Activated T-cell treated with anti-CD3 and anti-CD28 coated beads, Interleukin-2, amount 50 U/mL, for 48 hours (primary cell): ENCODE results near the gene IGF1.
"Not testable (repeated sequence)": the region's sequence is repeated elsewhere in the genome, so short reads cannot be mapped to it uniquely, and the experiment has no call there.

Experiments used
- DNase-seq, 2 experiments: peaks; one replicate each; pipeline ENCODE4 v3.0.0-alpha.2; 2020

IGF1 gene

DNA sequence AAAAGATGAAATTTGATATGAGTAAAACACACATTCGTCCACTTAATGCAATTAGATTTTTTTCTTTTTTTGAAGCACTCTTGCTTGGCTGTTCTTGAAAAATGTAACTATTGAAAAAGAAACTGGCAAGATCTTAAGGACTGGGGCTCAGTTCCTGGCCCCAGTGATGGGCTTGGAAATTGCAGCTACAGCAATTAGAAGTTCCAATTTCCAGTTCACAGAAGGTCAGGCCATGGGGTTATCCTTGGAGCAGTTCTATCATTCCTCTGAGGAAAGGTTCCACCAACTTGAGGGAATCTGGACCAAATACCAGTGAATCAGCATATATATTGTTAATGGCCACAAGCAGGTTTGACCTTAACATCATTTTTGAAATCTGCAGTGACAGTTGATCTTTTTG is 18.9 kb downstream of the IGF1 start:
- no peak for DNase-seq

DNA sequence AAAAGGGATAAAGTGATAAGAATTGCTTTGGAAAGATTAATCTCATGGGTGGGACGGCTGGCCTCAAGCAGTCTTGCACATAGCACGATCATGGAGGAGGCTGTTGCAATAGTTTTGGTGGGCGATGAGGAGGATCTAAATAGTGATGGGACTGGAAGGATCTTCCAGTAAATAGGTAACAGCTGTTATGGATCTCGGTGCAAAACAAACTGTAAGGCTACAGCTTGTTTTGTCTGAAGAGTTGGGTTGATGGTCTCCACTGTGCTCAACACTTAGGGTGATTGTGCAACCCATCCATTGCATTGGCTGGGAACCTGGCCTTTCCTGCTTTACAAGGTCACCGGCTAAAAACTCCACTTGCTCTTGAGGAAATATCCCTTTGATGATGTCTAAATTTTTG is 21.0 kb downstream of the IGF1 start:
- DNase-seq = no peak

DNA sequence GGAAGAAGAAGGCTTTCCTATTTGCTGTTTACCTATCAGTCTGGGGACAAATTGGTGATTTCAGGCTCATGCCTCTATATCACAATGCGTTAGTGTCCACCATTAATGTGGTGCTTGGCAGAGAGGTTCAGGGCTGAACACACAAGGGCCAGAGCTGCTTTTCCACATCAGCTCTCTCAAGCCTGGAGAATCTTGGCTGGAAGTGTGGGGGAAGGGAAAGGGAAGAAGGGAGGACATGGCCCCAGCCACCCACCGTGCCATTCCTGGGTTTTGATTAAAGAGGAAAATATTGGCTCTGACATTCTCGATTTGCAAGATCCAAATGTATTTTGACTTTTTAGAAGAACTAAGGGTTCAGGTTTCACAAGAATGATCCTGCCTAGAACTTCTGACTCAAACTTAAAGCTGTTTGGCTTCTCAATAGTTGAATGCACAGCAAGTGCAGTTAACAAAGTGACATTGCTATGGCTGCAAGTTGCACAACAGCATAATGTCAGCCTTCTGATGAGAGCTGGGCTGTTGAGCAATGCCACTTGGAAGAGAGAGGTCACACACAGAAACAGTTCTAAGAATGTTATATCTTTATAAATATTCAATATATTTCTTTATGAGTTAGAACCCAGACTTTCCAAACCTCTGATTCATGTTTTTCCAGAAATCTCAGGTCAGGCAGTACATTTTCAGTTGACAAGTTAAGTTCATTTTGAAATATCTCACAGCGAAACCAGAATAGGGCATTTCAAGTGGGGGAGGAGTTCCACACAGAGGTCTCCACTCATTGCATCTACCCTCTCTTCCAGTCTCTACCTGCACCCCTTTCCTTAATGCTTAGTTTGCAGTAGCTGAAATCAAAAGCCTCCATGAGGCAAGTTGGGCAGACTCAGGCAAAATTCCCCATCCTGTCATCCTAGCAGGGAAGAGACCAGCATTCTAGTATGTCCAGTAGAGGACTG is 25.3 kb downstream of the IGF1 start:
- no peak for DNase-seq

DNA sequence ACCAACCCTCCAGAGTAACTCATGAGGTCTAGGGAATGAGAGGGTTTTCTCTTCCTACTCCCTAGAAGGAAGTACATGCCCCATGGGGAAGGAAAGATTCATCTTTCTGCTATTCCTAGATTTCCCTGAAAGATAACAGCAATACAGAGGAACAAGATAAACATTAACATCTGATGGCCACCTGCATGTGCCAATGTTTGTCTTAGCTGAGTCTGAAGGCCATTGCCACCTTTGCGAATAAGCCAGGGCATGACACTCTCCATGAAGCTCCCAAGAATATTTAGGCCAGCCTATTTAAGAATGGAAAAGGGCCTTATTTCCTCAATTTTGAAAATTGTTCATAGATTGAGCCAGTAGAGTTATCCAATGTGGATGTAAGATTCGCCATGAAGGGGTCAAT is 26.0 kb downstream of the IGF1 start:
- no peak for DNase-seq

DNA sequence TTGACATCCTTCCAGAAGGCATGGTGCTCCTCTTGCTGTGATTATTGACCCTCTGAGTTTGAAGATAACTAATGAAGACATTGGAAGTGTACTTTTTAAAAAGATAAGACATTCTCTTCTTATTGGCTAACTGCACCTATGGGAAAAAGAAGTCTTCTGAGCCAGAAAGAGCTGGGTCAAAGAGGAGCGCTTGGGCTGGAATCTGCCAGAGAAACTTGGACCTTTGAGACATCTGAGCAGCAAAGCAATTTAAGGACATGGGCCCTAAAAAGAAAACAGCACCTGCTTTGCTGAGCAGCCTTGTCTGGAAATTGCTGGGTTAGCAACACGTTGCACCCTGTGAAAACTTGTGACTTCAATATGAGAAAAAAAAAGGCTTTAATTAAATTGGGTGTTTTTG is 27.8 kb downstream of the IGF1 start:
- no peak for DNase-seq

DNA sequence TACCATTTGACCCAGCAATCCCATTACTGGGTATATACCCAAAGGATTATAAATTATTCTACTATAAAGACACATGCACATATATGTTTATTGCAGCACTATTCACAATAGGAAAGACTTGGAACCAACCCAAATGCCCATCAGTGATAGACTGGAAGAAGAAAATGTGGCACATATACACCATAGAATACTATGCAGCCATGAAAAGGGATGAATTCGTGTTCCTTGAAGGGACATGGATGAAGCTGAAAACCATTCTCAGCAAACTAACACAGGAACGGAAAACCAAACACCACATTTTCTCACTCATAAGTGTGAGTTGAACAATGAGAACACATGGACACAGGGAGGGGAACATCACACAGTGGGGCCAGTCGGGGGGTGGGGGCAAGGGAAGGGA is 31.3 kb downstream of the IGF1 start:
- DNase-seq = not testable (repeated sequence)

DNA sequence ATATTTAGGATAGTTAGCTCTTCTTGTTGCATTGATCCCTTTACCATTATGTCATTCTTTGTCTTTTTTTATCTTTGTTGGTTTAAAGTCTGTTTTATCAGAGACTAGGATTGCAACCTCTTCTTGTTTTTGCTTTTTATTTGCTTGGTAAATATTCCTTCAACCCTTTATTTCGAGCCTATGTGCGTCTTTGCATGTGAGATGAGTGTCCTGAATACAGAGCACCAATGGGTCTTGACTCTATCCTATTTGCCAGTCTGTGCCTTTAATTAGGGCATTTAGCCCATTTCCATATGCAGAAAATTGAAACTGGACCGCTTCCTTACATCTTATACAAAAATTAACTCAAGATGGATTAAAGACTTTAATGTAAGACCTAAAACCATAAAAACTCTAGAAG is 32.9 kb downstream of the IGF1 start:
- DNase-seq = not testable (repeated sequence)

DNA sequence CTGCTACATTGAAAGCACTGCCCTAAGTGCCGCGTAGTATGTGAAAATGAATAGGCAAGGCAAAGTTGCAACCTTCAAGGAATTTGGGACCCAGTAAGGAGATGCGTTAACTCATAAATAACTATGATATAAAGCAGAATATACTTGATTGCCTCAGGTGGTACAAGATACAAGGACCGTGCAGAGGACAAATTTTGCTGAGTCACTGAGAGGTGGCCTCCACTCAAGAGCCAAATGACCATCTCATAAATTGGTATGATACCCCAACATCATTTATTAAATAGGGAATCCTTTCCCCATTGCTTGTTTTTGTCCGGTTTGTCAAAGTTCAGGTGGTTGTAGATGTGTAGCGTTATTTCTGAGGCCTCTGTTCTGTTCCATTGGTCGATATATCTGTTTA is 35.7 kb downstream of the IGF1 start:
- DNase-seq = no peak

DNA sequence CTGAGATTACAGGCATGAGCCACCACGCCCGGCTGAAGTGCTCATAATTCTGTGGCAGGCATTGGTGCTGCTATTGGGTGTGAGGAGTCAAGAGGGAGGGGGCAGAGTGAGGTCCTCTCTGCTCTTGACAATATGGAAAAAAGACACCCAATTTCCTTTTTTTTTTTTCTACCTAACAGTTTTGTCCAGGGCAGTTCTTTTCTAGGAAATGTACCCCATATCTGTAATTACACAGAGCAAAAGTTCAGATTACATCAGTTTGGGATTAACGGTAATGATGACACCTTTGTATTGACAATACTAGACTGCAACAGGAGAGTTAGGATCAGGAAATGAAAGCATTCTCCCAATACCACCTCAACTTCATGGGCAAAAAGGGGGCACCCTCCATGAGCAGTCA is 36.3 kb downstream of the IGF1 start:
- DNase-seq = no peak

DNA sequence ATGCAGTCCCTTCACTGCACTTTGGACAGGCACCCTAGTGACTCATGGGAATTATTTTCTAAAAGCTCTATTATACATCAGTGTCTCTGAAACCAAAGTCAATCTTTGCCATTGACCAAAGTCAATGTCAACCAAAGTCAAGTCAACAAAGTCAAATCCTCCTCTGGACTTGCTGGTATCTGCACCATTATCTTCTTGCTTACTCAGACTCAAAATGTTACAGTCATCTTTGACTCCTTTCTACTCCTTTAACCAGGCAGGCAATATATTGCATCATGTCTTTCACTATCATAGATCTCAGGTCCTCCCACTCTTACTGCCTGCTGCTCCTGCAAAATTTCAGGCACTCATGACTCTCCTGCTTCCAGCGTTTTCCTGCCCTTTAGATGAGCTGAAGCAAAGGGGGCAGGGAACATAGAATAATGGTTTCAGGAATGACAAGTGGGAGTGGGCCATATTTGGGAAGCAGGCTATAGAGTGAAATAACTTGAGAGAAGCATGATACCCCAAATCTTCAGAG is 39.2 kb downstream of the IGF1 start:
- DNase-seq = no peak

DNA sequence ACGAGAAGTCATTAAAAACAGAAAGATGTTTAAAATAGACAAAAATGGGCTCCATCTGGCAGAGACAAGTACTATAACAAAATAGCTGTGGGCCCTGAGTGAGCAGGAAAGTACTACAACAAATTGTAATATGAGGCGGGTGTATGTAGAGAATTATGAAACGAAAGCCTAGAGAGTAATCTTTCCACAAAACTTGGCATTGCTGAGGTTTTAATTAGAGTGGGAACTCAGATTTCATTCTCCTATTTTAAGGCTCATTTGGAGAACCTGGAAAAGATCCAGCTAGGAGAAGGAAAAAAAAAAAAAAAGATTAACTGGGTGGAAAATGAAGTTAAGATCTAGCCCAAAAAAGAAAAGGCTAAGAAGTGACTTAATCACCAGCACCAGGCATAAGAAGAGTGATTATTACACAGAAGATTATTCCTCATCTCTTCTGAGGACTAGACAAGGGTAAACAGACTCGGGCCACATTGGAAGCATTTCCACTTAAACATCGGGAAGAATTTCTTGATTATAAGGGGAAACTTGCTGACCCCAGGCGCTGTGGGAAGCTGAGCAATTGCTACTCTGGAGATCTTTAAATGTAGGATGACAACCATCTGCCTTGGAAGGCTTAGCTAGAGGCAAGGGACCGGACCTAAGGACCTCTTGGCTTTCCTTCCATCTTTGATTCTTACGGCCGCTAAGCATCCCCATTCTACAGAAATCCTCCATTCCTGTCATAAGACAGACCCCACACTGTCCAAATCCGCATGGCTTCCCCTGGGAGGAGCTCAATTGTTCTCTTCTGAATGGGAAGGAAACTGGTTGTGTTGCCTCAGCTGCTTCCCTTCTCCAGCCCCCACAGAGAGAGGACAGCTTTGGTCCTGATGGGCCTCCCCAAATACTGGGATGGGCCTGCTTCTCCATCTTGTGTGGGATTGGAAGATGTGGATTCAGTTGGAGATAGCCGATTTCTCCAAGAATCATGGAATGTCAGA is 40.6 kb downstream of the IGF1 start:
- no peak for DNase-seq

DNA sequence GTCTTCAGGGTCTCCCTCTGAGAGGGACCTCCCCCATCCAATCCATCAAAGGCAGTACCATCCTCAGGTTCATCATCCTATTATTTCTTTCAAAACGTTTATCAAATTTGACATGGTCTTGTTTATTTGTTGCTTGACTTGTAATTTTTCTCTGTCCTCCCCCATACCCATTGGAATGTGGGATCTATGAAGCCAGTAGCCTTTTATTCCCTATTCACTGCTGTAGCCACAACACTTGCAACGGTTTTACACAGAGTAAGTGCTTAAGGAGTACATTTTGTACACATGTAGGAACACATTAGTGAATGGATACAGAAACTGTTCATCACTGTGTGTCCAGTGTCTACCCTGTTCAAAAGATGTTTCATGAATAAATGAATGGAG is 41.5 kb downstream of the IGF1 start:
- no peak for DNase-seq

DNA sequence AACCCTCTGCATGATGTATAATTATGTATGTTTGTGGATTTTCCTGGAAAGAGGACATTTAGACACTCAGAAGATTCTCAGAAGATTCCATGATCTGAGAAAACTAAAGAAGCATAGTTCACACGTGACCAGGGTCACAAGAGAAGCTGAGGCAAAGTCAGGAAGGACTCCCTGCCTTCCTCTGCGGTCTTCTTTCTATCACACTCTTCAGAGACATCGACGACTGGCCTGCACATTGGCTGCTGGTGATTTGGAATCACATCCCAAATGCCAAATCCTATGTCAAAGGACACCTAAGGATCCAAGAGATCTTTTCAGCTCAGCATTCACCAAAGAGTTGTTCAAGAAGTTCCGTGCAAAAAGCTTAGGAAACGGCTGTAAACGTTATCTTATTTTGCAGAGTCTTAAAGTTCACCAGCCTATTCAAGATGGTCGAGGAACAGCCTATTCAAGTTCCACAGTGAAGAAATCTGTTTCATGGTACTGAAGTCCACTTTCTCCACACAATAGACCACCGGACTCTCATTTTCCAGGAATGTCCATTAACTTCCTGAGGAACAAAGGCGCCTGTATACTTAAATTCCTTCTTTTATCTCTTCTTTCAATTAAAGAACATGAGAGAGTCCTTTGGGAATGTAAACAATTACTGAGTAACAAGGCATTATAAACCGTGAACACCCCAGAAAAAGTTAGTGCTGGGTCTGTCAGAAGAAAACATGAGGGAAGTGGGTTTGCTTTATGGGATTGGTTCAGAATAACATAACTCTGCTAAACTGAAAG is 42.1 kb downstream of the IGF1 start:
- no peak for DNase-seq

DNA sequence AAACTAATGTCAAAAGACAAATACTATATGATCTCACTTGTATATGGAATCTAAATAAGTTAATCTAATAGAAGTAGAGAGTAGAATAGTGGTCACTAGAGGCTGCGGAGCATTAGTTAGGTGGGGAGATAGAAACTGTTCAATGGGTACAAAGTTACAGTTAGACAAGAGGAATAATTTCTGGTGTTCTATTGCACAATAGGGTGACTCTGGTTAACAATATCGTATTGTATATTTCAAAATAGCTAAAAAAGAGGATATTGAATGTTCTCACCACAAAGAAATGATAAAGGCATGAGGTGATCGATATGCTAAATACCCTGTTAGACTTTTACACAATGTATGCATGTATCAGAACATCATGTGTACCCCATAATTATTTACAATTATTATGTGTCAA is 42.9 kb downstream of the IGF1 start:
- no peak for DNase-seq

DNA sequence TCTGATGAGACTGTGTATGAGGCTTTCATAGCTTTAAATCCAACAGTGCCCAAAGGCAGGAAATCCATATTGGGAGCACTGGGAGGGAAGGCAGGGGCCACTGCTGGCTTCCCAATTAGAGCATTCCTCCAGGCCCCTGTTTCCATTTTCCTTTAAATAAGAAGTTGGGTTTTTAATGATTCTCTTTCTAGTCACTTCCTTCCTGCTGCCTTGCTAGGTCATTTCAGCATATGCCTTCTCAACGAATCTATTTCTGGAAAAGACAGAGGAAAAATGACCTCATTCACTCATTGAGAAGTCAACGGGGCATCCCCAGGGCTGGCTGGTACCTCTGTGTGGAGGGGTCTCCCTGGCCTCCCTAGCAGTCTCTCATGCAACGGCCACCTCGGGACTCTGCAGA is 43.5 kb downstream of the IGF1 start:
- no peak for DNase-seq

DNA sequence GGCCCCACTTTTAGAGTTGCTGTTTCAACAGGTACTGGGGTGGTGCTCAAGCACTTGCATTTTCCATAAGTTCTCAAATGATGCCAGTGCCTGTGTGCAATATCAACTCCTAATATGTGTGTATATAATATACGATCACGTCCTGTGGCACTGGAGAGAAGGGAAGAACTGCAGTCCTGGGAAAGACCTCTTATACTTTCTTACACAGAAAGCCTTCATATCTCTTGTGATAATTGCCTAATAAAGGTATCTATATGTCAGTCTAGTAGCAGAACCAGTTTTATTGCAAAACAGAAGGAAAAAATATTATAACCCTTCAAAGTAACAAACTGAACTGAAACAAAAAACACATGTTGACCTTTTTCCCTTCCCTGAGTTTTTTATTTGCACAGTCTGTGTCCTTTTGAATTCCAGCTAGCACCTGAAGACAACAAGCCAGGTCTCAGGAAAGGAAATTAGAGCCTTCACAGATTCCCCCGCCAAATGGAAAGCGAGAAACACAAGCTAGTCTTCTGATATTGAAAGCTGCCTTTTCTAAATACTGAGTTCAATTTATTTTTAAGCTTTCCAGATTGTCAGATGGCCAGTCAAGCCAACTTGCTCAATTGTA is 44.4 kb downstream of the IGF1 start:
- DNase-seq = no peak

DNA sequence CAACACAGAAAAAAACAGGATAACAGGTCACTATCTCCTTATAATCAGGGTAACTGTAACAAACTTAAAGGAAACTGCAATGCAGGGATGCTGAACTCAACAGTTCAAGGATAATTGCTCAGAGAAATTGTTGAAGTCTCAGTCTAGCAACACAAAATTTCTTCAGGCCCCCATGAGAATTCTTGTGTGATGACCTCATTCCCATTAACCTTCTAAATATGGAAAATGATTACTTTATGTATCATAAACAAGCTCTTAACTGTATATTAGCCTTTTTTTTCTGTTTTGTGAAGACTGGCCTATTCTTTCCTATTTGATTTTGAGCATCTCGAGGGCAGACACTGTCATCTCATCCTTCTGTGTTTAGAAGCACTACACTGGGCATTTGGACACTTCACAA is 47.1 kb downstream of the IGF1 start:
- no peak for DNase-seq

DNA sequence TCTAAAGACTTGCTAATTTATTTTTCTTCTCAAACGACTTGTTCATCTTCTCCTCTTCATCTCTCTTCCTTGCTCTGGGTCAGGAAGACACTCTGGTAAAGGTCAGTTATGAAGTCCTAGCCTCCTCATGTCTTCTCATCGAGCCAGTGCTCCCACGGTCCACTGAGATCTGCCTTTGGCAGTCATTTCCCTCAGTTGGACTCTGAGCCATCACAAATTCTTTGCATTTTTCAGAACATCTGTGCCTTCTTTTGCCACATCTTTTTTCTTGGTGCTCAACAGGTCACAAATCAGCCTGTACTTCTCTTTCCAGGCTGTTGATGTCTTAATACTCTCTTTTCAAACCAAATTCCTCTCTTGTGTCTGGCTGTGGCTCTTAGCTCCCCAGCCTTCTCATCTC is 49.7 kb downstream of the IGF1 start:
- no peak for DNase-seq

DNA sequence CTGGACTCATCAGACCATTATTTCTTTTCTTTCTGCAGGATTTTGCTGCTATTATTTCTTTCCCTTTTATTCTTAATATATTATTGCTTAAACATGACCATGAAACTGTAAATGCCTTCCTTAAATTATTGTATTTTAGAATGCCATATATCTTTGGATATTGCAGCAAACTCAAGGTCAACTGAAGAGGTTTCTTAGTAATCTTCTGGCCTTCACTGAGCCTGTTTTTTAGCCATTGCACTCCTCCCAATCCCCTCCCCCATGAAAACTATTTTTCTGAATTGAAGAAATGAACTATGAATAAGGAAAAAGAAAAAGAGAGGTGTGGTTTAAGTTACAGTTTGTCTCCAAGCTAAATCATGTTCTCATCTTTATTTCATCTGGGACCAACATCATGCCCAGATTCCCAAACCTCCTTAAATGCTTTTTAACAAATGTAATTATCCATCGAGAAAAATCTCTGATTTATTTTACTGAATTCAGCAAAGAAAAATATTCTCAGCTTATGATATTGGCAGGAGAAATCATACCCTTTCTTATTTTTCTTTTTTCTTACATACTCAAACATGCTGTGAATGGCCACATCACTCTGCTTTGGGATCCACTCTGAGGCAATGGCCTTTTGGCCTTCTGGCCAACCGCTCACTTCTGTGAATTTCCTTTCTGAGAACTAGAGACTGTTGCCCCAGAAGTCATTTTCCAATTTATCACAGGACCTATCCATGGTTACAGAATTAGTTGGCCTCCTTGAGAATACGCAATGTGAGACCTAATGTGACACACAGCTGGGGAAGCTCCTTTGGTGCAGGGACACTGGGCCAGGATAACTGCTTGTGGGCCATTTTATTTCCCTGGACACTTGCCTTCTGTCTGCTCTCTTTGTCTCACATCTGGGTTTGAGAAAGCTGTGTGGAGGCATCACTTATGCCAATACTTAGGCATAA is 50.9 kb downstream of the IGF1 start:
- no peak for DNase-seq

DNA sequence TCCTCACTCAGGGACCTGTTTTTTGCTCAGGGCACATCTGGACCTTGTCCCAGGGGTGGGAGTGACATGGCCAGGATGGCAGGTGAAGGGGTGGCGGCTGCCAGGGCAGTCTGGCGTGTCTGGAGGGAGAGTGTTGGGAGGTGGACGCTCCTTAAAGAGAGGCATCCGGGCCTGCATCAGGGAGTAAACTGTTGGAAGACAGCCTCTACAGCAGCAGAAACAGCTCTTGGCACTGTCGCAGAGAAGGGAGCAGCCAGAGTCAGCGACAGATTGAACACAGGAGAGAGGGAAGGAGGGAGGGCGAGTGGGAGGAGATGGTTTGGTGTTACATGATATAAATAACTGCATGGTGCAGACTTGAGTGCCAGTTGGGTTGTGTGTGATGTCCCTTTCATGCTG is 52.8 kb downstream of the IGF1 start:
- DNase-seq = no peak
